Activated T-helper 9 cell treated with anti-CD3 and anti-CD28 coated beads, Interleukin-2, amount 50 U/mL, for 16 hours (primary cell): ENCODE data around the gene ZNF546.
"Not testable (repeated sequence)": the region's sequence is repeated elsewhere in the genome, so short reads cannot be mapped to it uniquely, and the experiment has no call there.

Experiments used
- DNase-seq: peaks from one replicate; pipeline ENCODE4 v3.0.0-alpha.2; 2020; ENCODE audit warnings: low read depth

Gene ZNF546

GRCh38 chr19:39996811-39997637, at the start of gene ZNF546:
Gene ZNF546 (plus strand): TSS chr19:39997060. CDS start chr19:39998327, 1,267 bp downstream.
- DNase-seq: peak; percentile 86

- no peak for DNase-seq
These were observed 47.7 kb upstream of the ZNF546 start for GRCh38 chr19:39949026-39949747.

GRCh38 chr19:39951065-39951650, 45.7 kb upstream of the ZNF546 start:
- no peak for DNase-seq

GRCh38 chr19:39951686-39952085, 45.2 kb upstream of the ZNF546 start:
- DNase-seq: no peak

GRCh38 chr19:39953915-39954314, 42.9 kb upstream of the ZNF546 start:
- DNase-seq: no peak

- DNase-seq: not testable (repeated sequence)
These were observed 39.0 kb upstream of the ZNF546 start for GRCh38 chr19:39957886-39958285.

GRCh38 chr19:39958942-39959341, 37.9 kb upstream of the ZNF546 start:
- not testable (repeated sequence) for DNase-seq

- not testable (repeated sequence) for DNase-seq
These were observed 37.5 kb upstream of the ZNF546 start for GRCh38 chr19:39959407-39959806.

- DNase-seq: no peak
These were observed 33.0 kb upstream of the ZNF546 start for GRCh38 chr19:39963898-39964297.

GRCh38 chr19:39966617-39967016, 30.2 kb upstream of the ZNF546 start:
- DNase-seq: no peak

- no peak for DNase-seq
These were observed 29.3 kb upstream of the ZNF546 start for GRCh38 chr19:39967561-39967960.

- DNase-seq: no peak
These were observed 28.1 kb upstream of the ZNF546 start for GRCh38 chr19:39968789-39969188.

- no peak for DNase-seq
These were observed 27.6 kb upstream of the ZNF546 start for GRCh38 chr19:39969266-39969665.

- no peak for DNase-seq
These were observed 27.0 kb upstream of the ZNF546 start for GRCh38 chr19:39969681-39970424.

GRCh38 chr19:39970425-39970674, 26.5 kb upstream of the ZNF546 start:
- no peak for DNase-seq

- DNase-seq: peak; percentile 99
These were observed 26.0 kb upstream of the ZNF546 start, which contains the start of gene PSMC4 for GRCh38 chr19:39970675-39971379. Gene PSMC4 (plus strand): TSS chr19:39971165. CDS start chr19:39971203, 38 bp downstream.

GRCh38 chr19:39971380-39972035, 25.4 kb upstream of the ZNF546 start:
- no peak for DNase-seq

- DNase-seq: no peak
These were observed 22.3 kb upstream of the ZNF546 start for GRCh38 chr19:39974377-39975155.

- no peak for DNase-seq
These were observed 14.0 kb upstream of the ZNF546 start for GRCh38 chr19:39982883-39983282.

GRCh38 chr19:39983695-39984300, 13.1 kb upstream of the ZNF546 start:
- no peak for DNase-seq
